GM12872 (cell line): ENCODE measurements around the gene CWC25.

Experiments used
- CTCF ChIP-seq: IDR thresholded peaks from 3 replicates; pipeline ENCODE4 v1.5.1; 2011; ENCODE audit warnings: low read depth, mild to moderate bottlenecking, low read length, moderate library complexity; ENCODE audit not compliant: insufficient read depth

The CWC25 gene

DNA sequence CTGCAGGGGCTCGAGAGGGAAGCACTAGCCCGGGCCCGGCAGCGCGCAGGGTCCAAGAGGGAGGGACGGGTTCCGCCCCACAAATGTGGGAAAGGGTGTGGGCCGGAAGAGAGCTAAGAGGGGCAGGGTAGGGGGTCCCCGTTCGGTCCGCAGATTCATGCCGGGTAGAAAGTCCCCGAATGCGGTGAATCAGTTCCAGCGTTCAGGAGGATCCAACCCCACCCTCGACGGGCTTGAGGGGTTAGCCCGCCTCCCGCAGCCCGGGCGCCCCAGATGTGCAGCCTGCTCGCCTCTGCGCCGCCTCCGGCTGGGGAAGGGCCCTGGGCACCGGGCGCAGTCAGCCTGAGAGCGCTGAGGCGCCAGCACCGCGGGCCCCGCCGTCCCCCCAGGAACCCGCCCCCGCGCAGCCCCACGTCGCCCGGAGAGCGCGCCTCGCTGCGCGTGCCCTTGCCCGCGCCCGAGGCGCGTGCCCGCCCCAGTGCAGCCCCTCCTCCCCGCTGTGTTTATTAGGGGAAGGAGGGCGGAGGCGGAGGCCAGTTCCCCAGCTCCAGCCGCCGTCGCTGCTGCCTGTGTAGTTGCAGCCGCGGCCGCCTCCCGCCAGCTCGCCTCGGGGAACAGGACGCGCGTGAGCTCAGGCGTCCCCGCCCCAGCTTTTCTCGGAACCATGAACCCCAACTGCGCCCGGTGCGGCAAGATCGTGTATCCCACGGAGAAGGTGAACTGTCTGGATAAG, 44.6 kb upstream of the CWC25 start, which contains the start of gene LASP1:
Gene LASP1 (plus strand): TSS at position 533 of the 733 bp plus-strand sequence. CDS start 132 bp downstream, at position 665.
- no peak for TF ChIP-seq CTCF

GRCh38 chr17:38868817-38869525, 43.9 kb upstream of the CWC25 start:
- peak; percentile 48 for TF ChIP-seq CTCF

DNA sequence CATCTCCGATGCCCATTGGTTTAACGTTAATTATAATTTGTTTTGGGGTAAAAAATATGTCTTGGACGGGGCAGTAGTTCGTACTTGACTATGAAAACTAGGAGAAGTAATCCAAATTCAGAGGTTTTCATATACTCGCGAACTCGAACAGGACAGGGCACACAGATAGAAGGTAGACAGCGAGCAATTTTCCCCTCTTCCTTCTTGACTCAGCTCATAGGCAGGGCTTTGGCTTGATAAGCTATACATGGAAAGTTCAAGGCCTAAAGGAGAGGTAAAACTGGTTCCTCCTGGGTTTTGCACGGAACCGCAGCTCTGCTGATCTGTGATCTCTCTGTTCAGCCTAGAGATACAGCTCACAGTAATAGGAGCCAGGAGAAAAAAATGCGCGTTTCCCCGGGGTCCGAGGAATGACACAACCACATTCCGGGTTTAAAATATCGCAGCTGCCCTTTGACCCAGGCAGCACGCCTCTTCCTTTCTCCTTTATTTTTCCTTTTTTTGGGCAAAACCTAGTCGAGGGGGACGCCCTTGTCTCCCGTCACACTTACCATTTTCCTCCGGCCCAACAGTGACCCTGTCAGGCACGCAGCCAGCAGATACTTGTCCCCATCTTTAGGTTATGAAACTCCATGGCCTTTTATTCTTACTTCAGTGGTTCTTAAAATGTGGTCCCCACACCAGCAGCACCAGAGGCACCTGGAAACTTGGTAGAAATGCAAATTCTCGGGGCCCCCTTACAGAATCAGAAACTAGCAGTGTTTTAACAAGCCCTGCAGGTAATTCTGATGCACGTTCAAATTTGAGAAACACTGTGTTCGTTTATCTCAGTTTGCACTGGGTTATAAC, 43.1 kb upstream of the CWC25 start:
- no peak for TF ChIP-seq CTCF

DNA sequence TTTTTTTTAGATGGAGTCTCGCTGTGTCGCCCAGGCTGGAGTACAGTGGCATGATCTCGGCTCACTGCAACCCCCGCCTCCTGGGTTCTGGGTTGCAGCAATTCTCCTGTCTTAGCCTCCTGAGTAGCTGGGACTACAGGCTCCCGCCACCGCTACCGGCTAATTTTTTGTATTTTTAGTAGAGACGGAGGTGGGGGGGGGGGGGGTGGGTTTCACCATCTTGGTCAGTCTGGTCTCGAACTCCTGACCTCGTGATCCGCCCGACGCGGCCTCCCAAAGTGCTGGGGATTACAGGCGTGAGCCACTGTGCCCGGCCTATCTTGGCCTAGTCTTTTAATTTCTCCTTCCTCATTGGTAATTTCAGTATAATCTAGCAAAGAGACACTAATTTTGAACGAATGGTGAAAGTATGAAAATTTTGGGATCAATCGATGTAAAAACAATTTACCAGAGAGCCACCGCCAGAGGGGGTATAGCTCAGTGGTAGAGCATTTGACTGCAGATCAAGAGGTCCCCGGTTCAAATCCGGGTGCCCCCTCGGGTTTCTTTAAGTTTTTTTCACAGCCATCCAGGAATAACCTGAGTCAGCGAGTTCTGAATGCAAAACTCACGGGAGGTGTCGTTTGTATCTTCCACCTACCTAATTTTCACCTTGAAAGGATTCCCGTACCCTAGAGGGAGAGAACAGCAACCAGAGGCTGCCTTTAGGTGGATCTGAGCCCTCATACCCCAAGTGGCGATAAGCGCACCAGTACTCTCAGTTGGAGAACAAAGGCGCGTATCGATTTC, 42.3 kb upstream of the CWC25 start:
- TF ChIP-seq CTCF = 0 out of 3 replicates have a peak, but pooled peaks have one; percentile 7

DNA sequence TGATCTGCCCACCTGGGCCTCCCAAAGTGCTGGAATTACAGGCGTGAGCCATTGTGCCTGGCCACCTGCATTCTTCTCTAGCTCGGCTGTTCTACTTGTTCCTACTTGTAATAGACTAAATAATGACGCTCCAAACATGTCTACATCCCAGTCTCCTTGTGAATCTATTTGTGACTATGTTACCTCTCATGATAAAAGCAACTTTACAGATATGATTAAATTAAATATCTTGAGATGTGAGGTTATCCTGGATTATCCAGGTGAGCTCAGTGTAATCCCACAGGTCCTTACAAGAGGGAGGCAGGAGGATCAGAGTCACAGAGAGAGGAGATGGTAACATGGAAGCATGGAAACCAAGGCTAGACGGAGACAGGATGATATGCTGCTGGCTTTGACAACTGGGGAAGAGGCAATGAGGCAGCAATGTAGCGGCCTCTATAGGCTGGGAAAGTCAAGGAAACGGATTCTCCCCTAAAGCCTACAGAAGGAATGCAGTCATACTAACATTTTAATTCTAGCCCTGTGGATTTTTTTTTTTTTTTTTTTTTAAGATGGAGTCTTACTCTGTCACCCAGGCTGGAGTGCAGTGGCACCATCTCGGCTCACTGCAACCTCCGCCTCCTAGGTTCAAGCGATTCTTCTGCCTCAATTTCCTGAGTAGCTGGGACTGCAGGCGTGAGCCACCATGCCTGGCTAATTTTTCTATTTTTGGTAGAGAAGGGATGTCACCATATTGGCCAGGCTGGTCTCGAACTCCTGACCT, 39.7 kb upstream of the CWC25 start:
- TF ChIP-seq CTCF = no peak

DNA sequence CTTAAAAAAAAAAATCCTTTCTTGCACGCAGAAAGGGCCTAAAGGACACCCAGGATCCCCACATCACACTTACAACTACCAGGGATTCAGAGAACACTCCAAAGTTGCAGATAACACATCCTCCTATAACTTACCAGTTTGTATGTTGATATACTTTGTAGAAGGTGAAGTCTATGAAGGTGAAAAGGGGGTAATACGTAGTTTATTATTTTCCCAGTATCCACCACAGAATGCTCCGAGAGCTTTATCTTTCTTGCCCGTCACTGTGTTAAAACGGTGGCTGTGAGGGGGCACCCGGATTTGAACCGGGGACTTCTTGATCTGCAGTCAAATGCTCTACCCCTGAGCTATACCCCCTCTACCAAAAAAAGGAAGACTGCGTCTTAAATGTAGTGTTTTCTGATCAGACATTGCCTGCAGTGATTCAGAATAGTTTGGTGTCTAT, 36.3 kb upstream of the CWC25 start:
- no peak for TF ChIP-seq CTCF
